Subcutaneous abdominal adipose tissue (tissue), 5 donors: ENCODE measurements around the gene GALNT18.

Experiments
- H3K27ac ChIP-seq: one replicate; pipeline ENCODE4 v1.7.0; 2013; ENCODE audit warnings: low read depth, mild to moderate bottlenecking, inconsistent platforms, low read length, moderate library complexity
- H3K27me3 ChIP-seq, 5 donors: one replicate each; pipeline ENCODE4 v1.7.0; 2013; ENCODE audit warnings: low read length in 5 of 5, inconsistent platforms in 1 of 5; ENCODE audit not compliant: control insufficient read depth in 5 of 5, insufficient read depth in 4 of 5
- H3K36me3 ChIP-seq, 5 donors: one replicate each; pipeline ENCODE4 v1.7.0; 2013; ENCODE audit warnings: low read length in 5 of 5; ENCODE audit not compliant: control insufficient read depth in 5 of 5, insufficient read depth in 5 of 5
- H3K4me1 ChIP-seq, 5 donors: one replicate each; pipeline ENCODE4 v1.7.0; 2013; ENCODE audit warnings: low read length in 5 of 5, mild to moderate bottlenecking in 3 of 5, moderate library complexity in 1 of 5; ENCODE audit not compliant: control insufficient read depth in 5 of 5, insufficient read depth in 5 of 5
- H3K4me3 ChIP-seq, 5 donors: one replicate each; pipeline ENCODE4 v1.7.0; 2013; ENCODE audit warnings: low read length in 5 of 5, low read depth in 1 of 5
- H3K9ac ChIP-seq, 5 donors: one replicate each; pipeline ENCODE4 v1.7.0; 2013; ENCODE audit warnings: low read length in 5 of 5, mild to moderate bottlenecking in 4 of 5, moderate library complexity in 3 of 5
- H3K9me3 ChIP-seq, 5 donors: one replicate each; pipeline ENCODE4 v1.7.0; 2013; ENCODE audit warnings: low read length in 5 of 5; ENCODE audit not compliant: control insufficient read depth in 5 of 5
- donor health status: healthy.
- donor health status: healthy.
- donor health status: healthy.
- donor health status: healthy.
- donor health status: healthy.

The GALNT18 gene

GRCh38 chr11:11628651-11629050 lies 6.8 kb upstream of the GALNT18 start:
- Histone ChIP-seq H3K27me3 (peaks cover 0 to 5% (median 0%) of the 10 kb centered on the region in 5 donors), H3K4me1 (no peaks in the 10 kb centered on the region), H3K9ac (no peak overlapping the region), H3K36me3 (no peaks in the 10 kb centered on the region), H3K27ac (no peak overlapping the region), H3K4me3 (no peak overlapping the region), H3K9me3 (no peaks in the 10 kb centered on the region)

GRCh38 chr11:11626128-11626527 lies 4.3 kb upstream of the GALNT18 start:
- H3K4me1 ChIP-seq = peaks cover 0 to 21% (median 11%) of the 10 kb centered on the region in 5 donors
- H3K4me3 ChIP-seq = no peak overlapping the region
- no peak overlapping the region for H3K27ac ChIP-seq
- no peaks in the 10 kb centered on the region for H3K36me3 ChIP-seq
- H3K27me3 ChIP-seq = peaks cover 0 to 5% (median 0%) of the 10 kb centered on the region in 5 donors
- no peak overlapping the region for H3K9ac ChIP-seq
- no peaks in the 10 kb centered on the region for H3K9me3 ChIP-seq

- Histone ChIP-seq H3K9me3 (no peaks in the 10 kb centered on the region), H3K4me3 (no peak overlapping the region), H3K9ac (no peak overlapping the region), H3K27ac (no peak overlapping the region), H3K27me3 (peaks cover under 1 to 14% (median 5%) of the 10 kb centered on the region in 5 donors), H3K36me3 (no peaks in the 10 kb centered on the region), H3K4me1 (peaks cover 0 to 33% (median 23%) of the 10 kb centered on the region in 5 donors)
These were observed 3.1 kb upstream of the GALNT18 start for GRCh38 chr11:11624926-11625325.

- H3K27me3 ChIP-seq = peaks cover 5 to 18% (median 9%) of the 10 kb centered on the region in 5 donors
- no peak overlapping the region for H3K9ac ChIP-seq
- no peak overlapping the region for H3K27ac ChIP-seq
- no peaks in the 10 kb centered on the region for H3K36me3 ChIP-seq
- no peaks in the 10 kb centered on the region for H3K9me3 ChIP-seq
- H3K4me3 ChIP-seq = no peak overlapping the region
- peaks cover 0 to 40% (median 25%) of the 10 kb centered on the region in 5 donors for H3K4me1 ChIP-seq
These were observed 2.4 kb upstream of the GALNT18 start for GRCh38 chr11:11624204-11624603.

DNA sequence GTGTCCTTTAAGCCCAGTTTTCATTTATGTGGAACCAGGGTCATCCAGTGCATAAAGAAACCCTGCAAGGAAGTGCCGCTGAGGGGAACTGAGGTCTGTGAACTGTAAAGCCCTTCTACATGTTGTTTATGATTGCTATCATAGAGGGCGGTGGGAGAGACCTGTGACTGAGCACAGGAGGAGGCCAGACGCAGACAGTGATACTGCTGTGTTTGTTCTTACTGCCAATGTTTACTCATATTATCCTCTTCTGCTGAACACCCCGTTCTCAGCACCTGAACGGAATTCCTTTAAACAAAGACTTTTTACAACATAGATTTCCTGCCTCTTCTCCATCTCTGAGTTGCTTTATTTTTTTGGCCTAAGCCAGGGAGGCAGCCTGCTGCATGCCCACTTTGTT lies 967 bp upstream of the GALNT18 start:
- Histone ChIP-seq H3K9me3 (no peaks in the 10 kb centered on the region), H3K27me3 (peaks cover 5 to 27% (median 11%) of the 10 kb centered on the region in 5 donors), H3K4me3 (no peak overlapping the region), H3K9ac (no peak overlapping the region), H3K36me3 (no peaks in the 10 kb centered on the region), H3K27ac (peak overlapping the region; percentile 40), H3K4me1 (peaks cover 0 to 54% (median 25%) of the 10 kb centered on the region in 5 donors)

DNA sequence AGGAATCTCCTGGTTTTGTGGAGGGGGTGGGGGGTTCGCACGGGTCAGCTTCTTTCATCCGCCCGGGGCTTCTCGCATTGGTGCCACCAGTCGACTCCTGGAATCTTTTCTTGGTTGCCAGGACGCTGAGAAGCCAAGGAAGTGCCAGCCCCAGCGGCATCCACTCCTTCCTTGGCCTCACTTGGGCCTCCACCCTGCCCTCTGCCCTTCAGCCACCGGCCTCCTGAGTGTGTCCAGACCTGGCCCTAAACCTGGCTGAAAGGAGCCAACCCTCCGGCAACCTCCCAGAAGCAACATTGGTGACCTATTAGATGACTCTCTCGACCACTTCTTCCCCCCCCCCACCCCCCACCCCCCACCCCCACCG lies 518 bp upstream of the GALNT18 start:
- peak overlapping the region; percentile 26 for H3K27ac ChIP-seq
- peaks cover 5 to 27% (median 11%) of the 10 kb centered on the region in 5 donors for H3K27me3 ChIP-seq
- no peaks in the 10 kb centered on the region for H3K9me3 ChIP-seq
- H3K4me1 ChIP-seq = peaks cover 0 to 54% (median 25%) of the 10 kb centered on the region in 5 donors
- peak overlapping the region in 2 of 5 donors; percentile 22 to 63 for H3K9ac ChIP-seq
- H3K4me3 ChIP-seq = peak overlapping the region; percentile 56 to 84 (median 74)
- no peaks in the 10 kb centered on the region for H3K36me3 ChIP-seq

GRCh38 chr11:11620921-11621572 lies 758 bp downstream of the GALNT18 start:
- H3K4me3 ChIP-seq = peak overlapping the region; percentile 60 to 84 (median 74)
- peak overlapping the region in 3 of 5 donors; percentile 48 to 75 (median 48) for H3K9ac ChIP-seq
- peaks cover 5 to 27% (median 11%) of the 10 kb centered on the region in 5 donors for H3K27me3 ChIP-seq
- peaks cover 0 to 54% (median 25%) of the 10 kb centered on the region in 5 donors for H3K4me1 ChIP-seq
- H3K27ac ChIP-seq = no peak overlapping the region
- no peaks in the 10 kb centered on the region for H3K9me3 ChIP-seq
- no peaks in the 10 kb centered on the region for H3K36me3 ChIP-seq

DNA sequence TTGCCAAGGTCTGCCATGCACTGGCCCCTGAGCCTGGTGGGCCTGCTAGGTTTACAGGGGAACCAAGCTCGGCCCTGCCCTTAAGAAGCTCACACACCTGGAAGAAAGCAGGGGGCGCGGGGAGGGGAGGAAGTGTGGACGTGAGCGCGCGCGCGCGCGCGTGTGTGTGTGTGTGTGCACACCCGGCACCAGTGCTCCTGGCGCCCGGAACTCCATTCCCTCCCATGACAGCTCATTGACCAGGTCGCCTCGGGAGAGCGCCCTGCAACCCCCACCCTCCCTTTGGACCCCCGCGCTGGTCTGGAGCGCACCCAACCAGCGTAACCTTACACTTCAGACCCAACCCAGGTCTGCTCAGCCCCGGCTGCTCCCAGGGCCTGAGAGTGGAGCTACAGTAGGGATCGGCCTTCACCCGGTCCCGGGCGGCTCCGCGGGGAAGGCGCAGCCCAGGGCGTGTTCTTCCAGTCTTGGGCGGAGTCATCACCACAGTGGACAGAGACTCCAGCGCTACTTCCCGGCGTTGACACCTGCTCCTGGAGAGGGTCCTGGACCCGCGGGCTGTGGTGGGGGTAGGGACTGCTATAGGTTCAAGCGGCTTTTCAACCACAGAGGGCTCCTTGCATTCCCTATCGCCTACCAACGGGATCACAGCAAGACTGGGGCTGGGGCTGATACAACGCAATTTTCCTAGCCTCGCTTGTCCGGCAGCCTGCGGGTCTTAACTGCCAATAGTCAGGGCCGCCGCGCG lies 1.5 kb downstream of the GALNT18 start:
- no peaks in the 10 kb centered on the region for H3K9me3 ChIP-seq
- H3K27me3 ChIP-seq = peaks cover 5 to 27% (median 11%) of the 10 kb centered on the region in 5 donors

DNA sequence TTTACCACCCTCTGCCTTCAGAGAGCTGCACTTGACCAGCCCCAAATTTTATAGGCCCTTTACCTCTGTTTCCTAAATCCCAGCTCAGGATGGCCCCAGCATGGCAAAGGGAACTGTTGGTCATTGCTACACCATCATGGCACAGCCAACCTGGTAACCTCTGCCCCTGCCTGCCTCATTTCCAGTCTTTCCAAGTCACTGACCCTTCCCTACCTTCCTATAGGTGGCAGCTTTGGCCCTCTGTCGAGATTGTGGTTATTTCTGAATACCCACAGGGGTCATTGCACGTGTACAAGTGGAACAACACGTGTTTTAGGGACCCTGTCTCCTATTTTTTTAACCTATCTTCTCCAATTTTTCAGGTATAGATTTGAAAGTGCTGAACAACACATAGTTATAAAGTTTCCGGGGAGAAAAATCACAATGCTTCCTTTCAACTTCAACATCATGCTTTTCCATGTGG lies 2.8 kb downstream of the GALNT18 start:
- H3K27ac ChIP-seq = no peak overlapping the region
- no peaks in the 10 kb centered on the region for H3K36me3 ChIP-seq
- H3K9me3 ChIP-seq = no peaks in the 10 kb centered on the region
- H3K27me3 ChIP-seq = peaks cover 5 to 27% (median 11%) of the 10 kb centered on the region in 5 donors
- H3K4me1 ChIP-seq = peaks cover 0 to 60% (median 25%) of the 10 kb centered on the region in 5 donors
- peak overlapping the region in 1 of 5 donors; percentile 75 for H3K9ac ChIP-seq
- H3K4me3 ChIP-seq = peak overlapping the region in 1 of 5 donors; percentile 84

More for the DNA sequence above, 1.5 kb downstream of the GALNT18 start:
- Histone ChIP-seq H3K27ac (no peak overlapping the region), H3K4me3 (peak overlapping the region; percentile 60 to 84 (median 74)), H3K4me1 (peaks cover 0 to 54% (median 25%) of the 10 kb centered on the region in 5 donors), H3K9ac (peak overlapping the region in 3 of 5 donors; percentile 22 to 75 (median 48)), H3K36me3 (no peaks in the 10 kb centered on the region)

DNA sequence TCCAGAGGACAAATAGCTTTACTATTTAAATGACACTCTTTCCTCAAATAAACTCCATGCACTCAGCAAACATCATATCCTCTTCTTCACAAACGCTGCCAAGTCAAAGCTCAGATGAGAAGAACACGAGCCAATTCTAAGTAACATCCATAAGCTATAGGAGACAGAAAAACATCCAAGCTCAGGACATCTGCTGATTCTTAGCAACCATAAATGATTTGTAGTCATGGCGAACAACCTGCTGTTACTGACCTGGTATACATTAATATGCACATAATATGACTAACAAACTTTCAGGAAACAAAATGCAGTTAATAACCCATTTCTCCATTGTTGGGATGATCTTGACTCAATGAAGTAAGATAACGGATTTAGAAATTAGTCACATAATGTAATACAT lies 6.7 kb downstream of the GALNT18 start:
- H3K4me1 ChIP-seq = peaks cover 0 to 39% (median 4%) of the 10 kb centered on the region in 5 donors
- peaks cover 5 to 17% (median 9%) of the 10 kb centered on the region in 5 donors for H3K27me3 ChIP-seq
- H3K9ac ChIP-seq = no peak overlapping the region
- no peaks in the 10 kb centered on the region for H3K9me3 ChIP-seq
- H3K4me3 ChIP-seq = no peak overlapping the region
- no peaks in the 10 kb centered on the region for H3K36me3 ChIP-seq
- no peak overlapping the region for H3K27ac ChIP-seq
